Right lobe of liver (tissue), 4 donors: ENCODE results near the gene AKAP8L.
"Not testable (repeated sequence)": the region's sequence is repeated elsewhere in the genome, so short reads cannot be mapped to it uniquely, and the experiment has no call there.

ENCODE experiments used
- CTCF ChIP-seq, 4 donors: fragments of 200-600 bp in 3 of 4; fragments of 450-650 bp in 1 of 4; IDR thresholded peaks; one replicate each; pipeline versions ENCODE4 v1.5.1 to v1.8.0; 2016 to 2022; ENCODE audit warnings: antibody characterized with exemption in 4 of 4, mild to moderate bottlenecking in 2 of 4
- POLR2A ChIP-seq: fragments of 450-650 bp; IDR thresholded peaks from one replicate; pipeline ENCODE4 v1.6.1; 2017; ENCODE audit warnings: antibody characterized with exemption, mild to moderate bottlenecking
- donor health status: DM: no; HTN: no; CAD: no.
- donor health status: DM: no; HTN: no; CAD: no.
- donor health status: DM: no; HTN: yes; CAD: no.

- not testable (repeated sequence) for TF ChIP-seq CTCF (IDR thresholded peaks at IDR 0.05); POLR2A
Measured at GRCh38 chr19:15363791-15364190, 55.0 kb downstream of the AKAP8L start.
